PC-3 (cell line): ENCODE measurements around the gene OR10G8.
A peak's percentile ranks its signal among the peaks of the same experiment; 100 is the strongest.

Experiments used
- EZH2 ChIP-seq: fragments of 300-600 bp; sonication (generic); IDR thresholded peaks from one replicate; pipeline ENCODE4 v1.6.1; 2017; ENCODE audit warnings: antibody characterized with exemption, mild to moderate bottlenecking, low read length; ENCODE audit not compliant: unreplicated experiment
- EZH2phosphoT487 ChIP-seq: fragments of 300-600 bp; sonication (generic); IDR thresholded peaks from 2 replicates; pipeline ENCODE4 v1.6.1; 2018; ENCODE audit warnings: mild to moderate bottlenecking, antibody characterized with exemption, low read length, borderline replicate concordance
- TF ChIP-seq, protein P1 (sequence below): fragments of 300-600 bp; sonication (generic); conservative IDR thresholded peaks from 2 replicates; pipeline ENCODE4 v1.5.1; 2017; ENCODE audit warnings: antibody characterized with exemption, low read depth, mild to moderate bottlenecking, low read length

DNA sequence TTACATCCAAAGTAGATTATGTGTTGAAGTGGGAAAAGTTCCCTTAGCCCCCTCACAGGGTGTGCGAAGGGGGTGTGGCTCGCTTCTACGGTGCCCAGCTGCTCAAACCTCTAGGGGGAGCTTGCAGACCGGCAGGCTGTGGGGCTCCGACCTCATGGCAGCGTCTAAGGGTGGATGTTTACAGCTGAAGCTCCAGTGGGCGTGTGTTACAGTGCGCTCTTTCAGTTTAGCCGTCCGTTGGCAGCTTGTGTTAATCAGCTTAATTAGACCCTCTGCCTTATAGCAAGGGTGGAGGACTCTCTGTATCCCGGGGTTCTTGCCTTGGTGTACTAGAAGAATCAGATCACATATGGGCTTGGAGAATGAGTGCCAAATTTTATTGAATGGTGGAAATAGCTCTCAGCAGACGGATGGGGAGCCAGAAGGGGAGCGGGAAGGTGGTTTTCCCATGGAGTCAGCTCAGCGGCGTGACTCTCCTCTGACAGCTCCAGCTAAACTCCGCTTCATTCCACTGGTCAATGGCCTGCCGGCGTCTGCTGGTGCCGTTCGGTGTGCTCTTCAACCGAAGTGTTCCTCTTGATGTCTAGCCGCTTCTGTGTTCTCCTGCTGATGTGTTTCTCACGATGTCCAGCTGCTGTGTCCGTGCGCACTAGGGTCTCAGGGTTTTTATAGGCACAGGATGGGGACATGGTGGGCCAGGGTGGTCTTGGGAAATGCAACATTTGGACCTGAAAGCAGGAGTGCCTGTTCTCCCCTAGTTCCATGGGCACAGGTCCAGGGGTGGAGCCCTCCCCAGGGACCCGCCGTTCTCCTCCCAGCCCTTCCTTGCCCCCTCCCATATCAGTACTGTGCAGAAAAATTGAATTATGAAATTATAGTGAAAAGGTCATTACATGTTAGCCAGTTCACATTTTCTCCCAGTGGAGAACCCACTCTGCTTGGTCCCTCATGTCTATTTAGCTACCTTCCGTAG lies 43.1 kb downstream of the OR10G8 start:
- TF ChIP-seq, protein P1, sequence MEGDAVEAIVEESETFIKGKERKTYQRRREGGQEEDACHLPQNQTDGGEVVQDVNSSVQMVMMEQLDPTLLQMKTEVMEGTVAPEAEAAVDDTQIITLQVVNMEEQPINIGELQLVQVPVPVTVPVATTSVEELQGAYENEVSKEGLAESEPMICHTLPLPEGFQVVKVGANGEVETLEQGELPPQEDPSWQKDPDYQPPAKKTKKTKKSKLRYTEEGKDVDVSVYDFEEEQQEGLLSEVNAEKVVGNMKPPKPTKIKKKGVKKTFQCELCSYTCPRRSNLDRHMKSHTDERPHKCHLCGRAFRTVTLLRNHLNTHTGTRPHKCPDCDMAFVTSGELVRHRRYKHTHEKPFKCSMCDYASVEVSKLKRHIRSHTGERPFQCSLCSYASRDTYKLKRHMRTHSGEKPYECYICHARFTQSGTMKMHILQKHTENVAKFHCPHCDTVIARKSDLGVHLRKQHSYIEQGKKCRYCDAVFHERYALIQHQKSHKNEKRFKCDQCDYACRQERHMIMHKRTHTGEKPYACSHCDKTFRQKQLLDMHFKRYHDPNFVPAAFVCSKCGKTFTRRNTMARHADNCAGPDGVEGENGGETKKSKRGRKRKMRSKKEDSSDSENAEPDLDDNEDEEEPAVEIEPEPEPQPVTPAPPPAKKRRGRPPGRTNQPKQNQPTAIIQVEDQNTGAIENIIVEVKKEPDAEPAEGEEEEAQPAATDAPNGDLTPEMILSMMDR: peak; percentile 84
- TF ChIP-seq EZH2 (no peak), EZH2phosphoT487 (no peak)
